Posterior vena cava (tissue), 2 donors: ENCODE data around the gene FBXO38. TPM values are rescaled to one million over a fixed set of nuclear protein-coding genes. Genes with fewer than 3 reads are reported as not detected.

Source experiments
- DNase-seq: peaks from one replicate; pipeline ENCODE4 v3.0.0-alpha.2; 2020; ENCODE audit warnings: low spot score
- intact Hi-C, 2 donors: fragments of 100-400 bp; cut with DNase I; formaldehyde crosslinking; loops; one replicate each; pipeline versions ENCODE4 v1.14.1 to v1.14.2; 2022 to 2023
- long read RNA-seq, 2 donors: library from polyadenylated mRNA; unstranded; transcript quantifications; one replicate each; pipeline ENCODE4 v2.0.0, GENCODE V29; 2020 to 2021
- total RNA-seq, 2 donors: library from RNA; stranded (reverse); fragmentation: NEBNext Ultra II Directional; extraction: Animal tissue kit (Norgen Biotek cat#: 25700); gene quantifications; one replicate each; pipeline ENCODE4 v1.2.1, GENCODE V29; 2021
- donor health status: DM: yes; HTN: yes; CAD: no.
- donor health status: DM: yes; HTN: yes; CAD: no.

Gene FBXO38
- total RNA-seq, result 10 to 100 TPM; 39.4 to 39.6 TPM
- long read RNA-seq, donor 1, partial matches to known transcripts, result 0 of 5 reads
- long read RNA-seq, donor 1, other reads (novel, unspliced or antisense), result 3 of 5 reads
- long read RNA-seq, donor 2, partial matches to known transcripts, result 3 of 4 reads
- long read RNA-seq, donor 2, other reads (novel, unspliced or antisense), result 1 of 4 reads

- intact Hi-C loops, result no loop called here
- DNase-seq, result peak; percentile 99
Observed at GRCh38 chr5:148383564-148384379, at the start of gene FBXO38. TSS of gene FBXO38 (plus strand) at chr5:148383958. CDS start at chr5:148394777, 10,819 bp downstream.

GRCh38 chr5:148335259-148335658 is 48.5 kb upstream of the FBXO38 start, which contains the start of gene SPINK9:
TSS of gene SPINK9 (plus strand) at chr5:148335559. CDS start at chr5:148335614, 55 bp downstream.
- DNase-seq, result no peak
- intact Hi-C loops, result no loop called here

GRCh38 chr5:148336704-148337435 is 46.9 kb upstream of the FBXO38 start:
- DNase-seq, result no peak
- intact Hi-C loops, result no loop called here

- no peak for DNase-seq
- intact Hi-C loops, result no loop called here
Observed at GRCh38 chr5:148342371-148343045, 41.2 kb upstream of the FBXO38 start.

- no peak for DNase-seq
- intact Hi-C loops, result no loop called here
Observed at GRCh38 chr5:148343046-148343407, 40.7 kb upstream of the FBXO38 start.

- DNase-seq, result no peak
- intact Hi-C loops, result no loop called here
Observed at GRCh38 chr5:148343603-148344487, 39.9 kb upstream of the FBXO38 start.

- no peak for DNase-seq
- intact Hi-C loops, result no loop called here
Observed at GRCh38 chr5:148347706-148348105, 36.1 kb upstream of the FBXO38 start.

- intact Hi-C loops, result no loop called here
- DNase-seq, result no peak
Observed at GRCh38 chr5:148352696-148353095, 31.1 kb upstream of the FBXO38 start.

GRCh38 chr5:148353634-148354033 is 30.1 kb upstream of the FBXO38 start:
- intact Hi-C loops, result no loop called here
- DNase-seq, result no peak

- intact Hi-C loops, result no loop called here
- DNase-seq, result no peak
Observed at GRCh38 chr5:148364343-148364742, 19.4 kb upstream of the FBXO38 start.

GRCh38 chr5:148368299-148368698 is 15.5 kb upstream of the FBXO38 start:
- intact Hi-C loops, result no loop called here
- no peak for DNase-seq

- no peak for DNase-seq
- intact Hi-C loops, result no loop called here
Observed at GRCh38 chr5:148372166-148372725, 11.5 kb upstream of the FBXO38 start.

- intact Hi-C loops, result no loop called here
- DNase-seq, result no peak
Observed at GRCh38 chr5:148372893-148373292, 10.9 kb upstream of the FBXO38 start.

GRCh38 chr5:148374690-148375360 is 8.9 kb upstream of the FBXO38 start:
- DNase-seq, result no peak
- intact Hi-C loops, result no loop called here

- intact Hi-C loops, result no loop called here
- no peak for DNase-seq
Observed at GRCh38 chr5:148376198-148376597, 7.6 kb upstream of the FBXO38 start.

GRCh38 chr5:148378670-148379069 is 5.1 kb upstream of the FBXO38 start:
- intact Hi-C loops, result no loop called here
- DNase-seq, result no peak

- no peak for DNase-seq
- intact Hi-C loops, result no loop called here
Observed at GRCh38 chr5:148379340-148379739, 4.4 kb upstream of the FBXO38 start.

GRCh38 chr5:148381906-148382305 is 1.9 kb upstream of the FBXO38 start:
- intact Hi-C loops, result no loop called here
- DNase-seq, result no peak
